Loucy (cell line): ENCODE measurements around the gene EEF1E1.

Experiments
- EZH2phosphoT487 ChIP-seq: fragments of 200-600 bp; IDR thresholded peaks from 2 replicates; pipeline ENCODE4 v1.6.1; 2018; ENCODE audit warnings: antibody characterized with exemption, mild to moderate bottlenecking, moderate library complexity, borderline replicate concordance
- TF ChIP-seq, protein P1 (sequence below): fragments of 200-600 bp; sonication (generic); conservative IDR thresholded peaks from 2 replicates; pipeline ENCODE4 v1.5.1; 2014; ENCODE audit warnings: mild to moderate bottlenecking, antibody characterized with exemption, low read length

DNA sequence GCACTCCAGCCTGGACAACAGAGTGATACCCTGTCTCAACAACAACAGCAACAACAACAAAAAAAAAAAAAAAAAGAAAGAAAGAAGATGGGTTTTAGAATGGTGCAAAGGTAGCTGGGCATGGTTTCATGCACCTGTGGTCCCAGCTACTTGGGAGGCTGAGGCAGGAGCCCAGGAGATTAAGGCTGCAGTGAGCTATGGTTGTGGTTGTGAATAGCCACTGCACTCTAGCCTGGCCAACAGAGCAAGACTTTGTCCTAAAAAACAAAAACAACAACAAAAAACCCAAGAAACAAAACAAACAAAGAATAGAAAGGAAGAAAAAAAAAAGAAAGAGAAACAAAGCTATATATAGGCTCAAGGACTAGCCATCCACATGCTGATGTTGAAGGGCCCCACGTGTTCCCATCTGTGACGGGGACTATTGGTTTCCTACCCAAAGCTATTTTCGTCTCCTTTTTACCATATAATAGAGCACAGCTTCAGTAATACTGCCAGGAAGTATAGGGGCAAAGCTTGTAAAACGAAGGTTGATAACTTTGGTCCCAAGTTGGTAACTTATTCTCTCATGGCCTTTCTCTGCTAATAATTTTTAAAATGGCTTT lies 7.9 kb upstream of the EEF1E1 start:
- TF ChIP-seq, protein P1, sequence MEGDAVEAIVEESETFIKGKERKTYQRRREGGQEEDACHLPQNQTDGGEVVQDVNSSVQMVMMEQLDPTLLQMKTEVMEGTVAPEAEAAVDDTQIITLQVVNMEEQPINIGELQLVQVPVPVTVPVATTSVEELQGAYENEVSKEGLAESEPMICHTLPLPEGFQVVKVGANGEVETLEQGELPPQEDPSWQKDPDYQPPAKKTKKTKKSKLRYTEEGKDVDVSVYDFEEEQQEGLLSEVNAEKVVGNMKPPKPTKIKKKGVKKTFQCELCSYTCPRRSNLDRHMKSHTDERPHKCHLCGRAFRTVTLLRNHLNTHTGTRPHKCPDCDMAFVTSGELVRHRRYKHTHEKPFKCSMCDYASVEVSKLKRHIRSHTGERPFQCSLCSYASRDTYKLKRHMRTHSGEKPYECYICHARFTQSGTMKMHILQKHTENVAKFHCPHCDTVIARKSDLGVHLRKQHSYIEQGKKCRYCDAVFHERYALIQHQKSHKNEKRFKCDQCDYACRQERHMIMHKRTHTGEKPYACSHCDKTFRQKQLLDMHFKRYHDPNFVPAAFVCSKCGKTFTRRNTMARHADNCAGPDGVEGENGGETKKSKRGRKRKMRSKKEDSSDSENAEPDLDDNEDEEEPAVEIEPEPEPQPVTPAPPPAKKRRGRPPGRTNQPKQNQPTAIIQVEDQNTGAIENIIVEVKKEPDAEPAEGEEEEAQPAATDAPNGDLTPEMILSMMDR = no peak
- TF ChIP-seq EZH2phosphoT487 = no peak
